OCI-LY1 (cell line): ENCODE measurements around the gene CEP164.

Experiments
- H2AFZ ChIP-seq: fragments of 200-600 bp; sonication (generic), shearing (Covaris generic); 2 replicates; pipeline ENCODE4 v1.6.0; 2014; ENCODE audit warnings: antibody characterized with exemption, mild to moderate bottlenecking, low read length
- H3F3A ChIP-seq: fragments of 200-600 bp; sonication (generic), shearing (Covaris generic); 2 replicates; pipeline ENCODE4 v1.6.0; 2014; ENCODE audit warnings: mild to moderate bottlenecking, antibody characterized with exemption, low read length, moderate library complexity; ENCODE audit not compliant: insufficient read depth
- H3K27ac ChIP-seq: fragments of 200-600 bp; sonication (generic); 2 replicates; pipeline ENCODE4 v1.5.1; 2014; ENCODE audit warnings: low read length, mixed run types, mild to moderate bottlenecking, low read depth; ENCODE audit not compliant: poor library complexity, severe bottlenecking
- H3K27me3 ChIP-seq: fragments of 200-600 bp; sonication (generic); 2 replicates; pipeline ENCODE4 v1.6.0; 2014; ENCODE audit warnings: antibody characterized with exemption, mild to moderate bottlenecking, low read length, moderate library complexity; ENCODE audit not compliant: insufficient read depth
- H3K36me3 ChIP-seq: fragments of 200-600 bp; sonication (generic); 2 replicates; pipeline ENCODE4 v1.6.1; 2014; ENCODE audit warnings: mild to moderate bottlenecking, antibody characterized with exemption, low read length, moderate library complexity, mixed read lengths; ENCODE audit not compliant: insufficient read depth
- H3K4me1 ChIP-seq: fragments of 200-600 bp; sonication (generic); 2 replicates; pipeline ENCODE4 v1.5.1; 2014; ENCODE audit warnings: mild to moderate bottlenecking, low read length, moderate library complexity; ENCODE audit not compliant: insufficient read depth, severe bottlenecking
- H3K4me2 ChIP-seq: fragments of 200-600 bp; sonication (generic), shearing (Covaris generic); 2 replicates; pipeline ENCODE4 v1.6.1; 2014; ENCODE audit warnings: low read length
- H3K4me3 ChIP-seq: fragments of 200-600 bp; sonication (generic); 2 replicates; pipeline ENCODE4 v1.5.1; 2014; ENCODE audit warnings: low read length, low read depth, mild to moderate bottlenecking, mixed read lengths; ENCODE audit not compliant: poor library complexity, severe bottlenecking
- H3K79me2 ChIP-seq: fragments of 200-600 bp; shearing (Covaris generic); 2 replicates; pipeline ENCODE4 v1.6.1; 2016; ENCODE audit warnings: mixed run types, low read length, mixed read lengths; ENCODE audit not compliant: insufficient read depth
- H3K9ac ChIP-seq: fragments of 200-600 bp; sonication (generic), shearing (Covaris generic); 2 replicates; pipeline ENCODE4 v1.6.1; 2014; ENCODE audit warnings: mild to moderate bottlenecking, low read length, mixed read lengths
- H3K9me2 ChIP-seq: fragments of 200-600 bp; sonication (generic), shearing (Covaris generic); 2 replicates; pipeline ENCODE4 v1.6.1; 2014; ENCODE audit warnings: low read depth, mild to moderate bottlenecking, low read length, mixed read lengths
- H3K9me3 ChIP-seq: fragments of 200-600 bp; shearing (Covaris generic); 2 replicates; pipeline ENCODE4 v1.6.1; 2014; ENCODE audit warnings: low read length, mixed read lengths
- H4K20me1 ChIP-seq: fragments of 200-600 bp; sonication (generic), shearing (Covaris generic); 2 replicates; pipeline ENCODE4 v1.6.0; 2016; ENCODE audit warnings: mild to moderate bottlenecking, low read length; ENCODE audit not compliant: insufficient read depth
- CTCF ChIP-seq: fragments of 200-600 bp; sonication (generic), shearing (Covaris generic); IDR thresholded peaks from 2 replicates; pipeline ENCODE4 v1.5.1; 2017; ENCODE audit warnings: mild to moderate bottlenecking, antibody characterized with exemption, low read length, moderate library complexity, mixed read lengths
- EZH2 ChIP-seq: fragments of 200-600 bp; sonication (generic), shearing (Covaris generic); IDR thresholded peaks from 2 replicates; pipeline ENCODE4 v1.8.0; 2017; ENCODE audit warnings: borderline replicate concordance, mixed run types, mild to moderate bottlenecking, antibody characterized with exemption, low read length, moderate library complexity, mixed read lengths

The CEP164 gene

GRCh38 chr11:117345039-117345438 is 17.4 kb downstream of the CEP164 start:
- Histone ChIP-seq H3K4me1 (no peaks in the 10 kb centered on the region), H3K36me3 (0 out of 2 replicates have a peak, but pooled peaks cover 5% of the 10 kb centered on the region), H3K4me2 (no peak overlapping the region), H4K20me1 (no peaks in the 10 kb centered on the region), H3K9me2 (no peaks in the 10 kb centered on the region), H3K4me3 (no peak overlapping the region), H3K79me2 (no peaks in the 10 kb centered on the region), H3K9me3 (no peaks in the 10 kb centered on the region), H3K27ac (no peak overlapping the region), H3K27me3 (no peaks in the 10 kb centered on the region), H2AFZ (no peak overlapping the region), H3F3A (no peaks in the 10 kb centered on the region), H3K9ac (no peak overlapping the region)
- TF ChIP-seq EZH2 = no peak
- no peak for TF ChIP-seq CTCF

DNA sequence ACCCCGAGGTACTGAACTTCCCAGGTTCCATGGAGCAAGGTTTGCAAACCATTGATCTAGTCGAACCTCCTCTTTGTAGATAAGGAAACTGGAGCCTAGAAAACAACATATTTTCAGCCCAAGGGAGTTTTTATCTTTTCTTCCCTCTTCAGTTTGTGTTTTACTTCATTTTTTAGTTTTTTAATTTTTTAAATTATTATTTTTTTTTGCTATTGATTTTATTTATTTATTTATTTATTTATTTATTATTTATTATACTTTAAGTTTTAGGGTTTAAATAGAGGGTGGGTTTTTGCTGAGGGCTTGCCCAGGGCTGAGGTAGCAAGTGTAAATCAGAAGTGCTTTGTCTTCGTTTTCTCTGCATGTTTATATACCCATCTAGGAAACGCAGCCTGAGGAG is 26.9 kb downstream of the CEP164 start:
- H2AFZ ChIP-seq = no peak overlapping the region
- H3K36me3 ChIP-seq = no peaks in the 10 kb centered on the region
- H3K4me1 ChIP-seq = no peaks in the 10 kb centered on the region

GRCh38 chr11:117356126-117356890 is 28.7 kb downstream of the CEP164 start:
- H3K36me3 ChIP-seq = no peaks in the 10 kb centered on the region
- no peaks in the 10 kb centered on the region for H3K9me3 ChIP-seq
- TF ChIP-seq CTCF (no peak), EZH2 (no peak)

More for the DNA sequence above, 26.9 kb downstream of the CEP164 start:
- Histone ChIP-seq H3K4me3 (no peak overlapping the region), H3F3A (no peaks in the 10 kb centered on the region), H4K20me1 (no peaks in the 10 kb centered on the region), H3K9me3 (no peaks in the 10 kb centered on the region), H3K27ac (no peak overlapping the region), H3K9me2 (no peaks in the 10 kb centered on the region), H3K4me2 (no peak overlapping the region), H3K27me3 (no peaks in the 10 kb centered on the region), H3K9ac (no peak overlapping the region), H3K79me2 (no peaks in the 10 kb centered on the region)
- no peak for TF ChIP-seq EZH2
- no peak for TF ChIP-seq CTCF

More at GRCh38 chr11:117356126-117356890, 28.7 kb downstream of the CEP164 start:
- Histone ChIP-seq H3K4me1 (no peaks in the 10 kb centered on the region), H3K79me2 (no peaks in the 10 kb centered on the region), H3K4me3 (no peak overlapping the region), H3K9ac (no peak overlapping the region), H3K27ac (no peak overlapping the region), H3K9me2 (no peaks in the 10 kb centered on the region), H2AFZ (no peak overlapping the region), H4K20me1 (no peaks in the 10 kb centered on the region), H3K4me2 (no peak overlapping the region), H3F3A (no peaks in the 10 kb centered on the region), H3K27me3 (no peaks in the 10 kb centered on the region)
